ENCODE data around the gene BAIAP3.

DNA sequence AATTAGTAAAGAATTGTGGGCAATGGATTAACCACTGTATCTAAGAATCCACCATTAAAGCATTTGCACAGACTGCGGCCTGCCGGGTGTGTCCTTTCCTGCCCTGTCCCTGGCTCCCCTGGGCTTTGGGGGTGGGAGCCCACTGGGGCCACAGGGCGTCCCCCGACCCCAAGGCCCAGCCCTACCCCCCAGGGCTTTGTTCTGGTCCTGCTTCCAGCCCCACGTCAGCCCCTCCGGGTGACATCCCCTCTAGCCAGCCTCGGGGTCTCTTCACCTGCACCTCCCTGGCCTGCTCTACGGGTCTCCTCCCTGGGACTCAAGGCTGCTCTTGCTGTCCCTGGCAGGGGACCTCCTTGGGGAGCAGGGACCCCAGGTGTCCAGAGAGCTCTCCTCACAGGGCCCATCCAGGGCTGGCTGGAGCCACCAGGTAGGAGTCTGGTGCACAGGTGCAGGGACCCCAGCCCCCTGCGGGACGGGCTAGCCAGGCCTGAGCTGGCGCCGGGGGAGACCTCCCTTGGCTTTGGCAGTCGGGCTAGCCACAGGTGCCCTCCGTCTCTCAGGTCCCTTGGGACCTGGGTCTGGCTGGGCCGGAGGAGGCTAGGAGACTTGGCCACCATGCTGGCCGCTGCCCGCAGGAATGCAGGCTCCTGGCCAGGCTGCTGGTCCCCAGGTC lies 6.4 kb upstream of the BAIAP3 start:
- TF ChIP-seq CTCF (IDR thresholded peaks at IDR 0.05) (no peak), POLR2AphosphoS5 (IDR thresholded peaks at IDR 0.05) (no peak)
